Fibroblast of lung (primary cell): ENCODE measurements around the gene TAF8.

Experiments
- EZH2 ChIP-seq: IDR thresholded peaks from 2 replicates; pipeline ENCODE4 v1.5.1; 2012; ENCODE audit warnings: low read length, control low read depth, mild to moderate bottlenecking; ENCODE audit errors: missing control alignments
- TF ChIP-seq, protein P1 (sequence below), 2 donors: IDR thresholded peaks in 1 of 2; conservative IDR thresholded peaks in 1 of 2; 1 replicate in 1 of 2; 2 replicates in 1 of 2; pipeline ENCODE4 v1.5.1; 2011 to 2012; ENCODE audit warnings: low read length in 2 of 2, control low read depth in 1 of 2, inconsistent platforms in 1 of 2, low read depth in 1 of 2, mild to moderate bottlenecking in 1 of 2

DNA sequence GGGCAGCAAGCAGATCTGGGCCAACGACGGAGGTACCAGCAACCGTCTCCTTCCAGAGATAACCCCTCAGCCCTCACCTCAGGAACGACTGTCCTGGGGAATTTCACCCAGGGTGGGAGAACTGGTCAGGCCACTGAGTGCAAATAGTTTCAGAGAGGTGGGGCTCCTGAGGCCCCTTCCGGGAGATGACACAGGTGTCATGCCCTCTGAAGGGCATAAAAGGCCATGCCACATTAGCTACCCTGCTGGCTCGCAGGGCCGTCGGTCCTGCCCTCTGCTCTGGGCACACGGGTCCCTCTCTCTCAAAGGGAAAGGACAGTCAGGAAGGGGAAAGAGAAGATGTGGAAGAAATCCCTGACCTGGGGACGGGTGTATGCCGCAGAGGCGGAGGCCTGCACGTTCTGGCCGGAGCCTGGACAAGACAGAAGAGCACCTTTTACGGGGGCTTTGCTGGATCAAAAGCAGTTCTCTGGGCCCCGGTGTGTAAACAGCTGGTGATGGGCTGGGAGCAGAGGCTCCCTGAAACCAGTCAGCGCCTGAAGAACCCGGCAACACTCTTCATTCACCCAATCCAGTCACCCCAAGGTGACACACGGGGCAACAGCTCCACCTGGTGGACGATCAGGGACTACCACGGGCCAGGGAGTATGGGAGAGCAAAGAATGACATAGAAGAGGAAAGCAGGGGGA is 6.4 kb upstream of the TAF8 start:
- TF ChIP-seq, protein P1, sequence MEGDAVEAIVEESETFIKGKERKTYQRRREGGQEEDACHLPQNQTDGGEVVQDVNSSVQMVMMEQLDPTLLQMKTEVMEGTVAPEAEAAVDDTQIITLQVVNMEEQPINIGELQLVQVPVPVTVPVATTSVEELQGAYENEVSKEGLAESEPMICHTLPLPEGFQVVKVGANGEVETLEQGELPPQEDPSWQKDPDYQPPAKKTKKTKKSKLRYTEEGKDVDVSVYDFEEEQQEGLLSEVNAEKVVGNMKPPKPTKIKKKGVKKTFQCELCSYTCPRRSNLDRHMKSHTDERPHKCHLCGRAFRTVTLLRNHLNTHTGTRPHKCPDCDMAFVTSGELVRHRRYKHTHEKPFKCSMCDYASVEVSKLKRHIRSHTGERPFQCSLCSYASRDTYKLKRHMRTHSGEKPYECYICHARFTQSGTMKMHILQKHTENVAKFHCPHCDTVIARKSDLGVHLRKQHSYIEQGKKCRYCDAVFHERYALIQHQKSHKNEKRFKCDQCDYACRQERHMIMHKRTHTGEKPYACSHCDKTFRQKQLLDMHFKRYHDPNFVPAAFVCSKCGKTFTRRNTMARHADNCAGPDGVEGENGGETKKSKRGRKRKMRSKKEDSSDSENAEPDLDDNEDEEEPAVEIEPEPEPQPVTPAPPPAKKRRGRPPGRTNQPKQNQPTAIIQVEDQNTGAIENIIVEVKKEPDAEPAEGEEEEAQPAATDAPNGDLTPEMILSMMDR (conservative IDR thresholded peaks at IDR 0.05 in 1 of 2, IDR thresholded peaks at IDR 0.05 in 1 of 2; ENCODE audit: low read depth in 1 of 2, low read length in 2 of 2): peak; percentile 98 to 99
- no peak for TF ChIP-seq EZH2
